B cell (primary cell): ENCODE data around the gene ARHGEF6.

Experiments used
- CTCF ChIP-seq: fragments of 200-600 bp; IDR thresholded peaks from one replicate; pipeline ENCODE4 v1.8.0; 2022; ENCODE audit warnings: antibody characterized with exemption, mild to moderate bottlenecking
- EZH2 ChIP-seq: IDR thresholded peaks from 2 replicates; pipeline ENCODE4 v1.6.1; 2012; ENCODE audit warnings: borderline replicate concordance, low read depth, mild to moderate bottlenecking, moderate library complexity, low read length; ENCODE audit not compliant: insufficient read depth, poor library complexity, severe bottlenecking

- no peak for TF ChIP-seq CTCF
- no peak for TF ChIP-seq EZH2
Measured at GRCh38 chrX:136759968-136760367, 20.8 kb downstream of the ARHGEF6 start.
